Keratinocyte (primary cell): ENCODE results near the gene ITPK1.

Source experiments
- EZH2 ChIP-seq: IDR thresholded peaks from one replicate; pipeline ENCODE4 v1.6.1; 2012; ENCODE audit warnings: inconsistent platforms, mild to moderate bottlenecking, low read length, moderate library complexity
- TF ChIP-seq, protein P1 (sequence below), 3 experiments: IDR thresholded peaks in 1 of 3; conservative IDR thresholded peaks in 1 of 3; optimal IDR thresholded peaks in 1 of 3; 2 replicates in 2 of 3; 3 replicates in 1 of 3; pipeline versions ENCODE3 to v1.5.1; 2011; ENCODE audit warnings: low read length in 3 of 3, mild to moderate bottlenecking in 3 of 3, moderate library complexity in 2 of 3, control low read depth in 1 of 3, inconsistent platforms in 1 of 3; ENCODE audit not compliant: insufficient read depth in 2 of 3; ENCODE audit errors: extremely low read depth in 1 of 3

DNA sequence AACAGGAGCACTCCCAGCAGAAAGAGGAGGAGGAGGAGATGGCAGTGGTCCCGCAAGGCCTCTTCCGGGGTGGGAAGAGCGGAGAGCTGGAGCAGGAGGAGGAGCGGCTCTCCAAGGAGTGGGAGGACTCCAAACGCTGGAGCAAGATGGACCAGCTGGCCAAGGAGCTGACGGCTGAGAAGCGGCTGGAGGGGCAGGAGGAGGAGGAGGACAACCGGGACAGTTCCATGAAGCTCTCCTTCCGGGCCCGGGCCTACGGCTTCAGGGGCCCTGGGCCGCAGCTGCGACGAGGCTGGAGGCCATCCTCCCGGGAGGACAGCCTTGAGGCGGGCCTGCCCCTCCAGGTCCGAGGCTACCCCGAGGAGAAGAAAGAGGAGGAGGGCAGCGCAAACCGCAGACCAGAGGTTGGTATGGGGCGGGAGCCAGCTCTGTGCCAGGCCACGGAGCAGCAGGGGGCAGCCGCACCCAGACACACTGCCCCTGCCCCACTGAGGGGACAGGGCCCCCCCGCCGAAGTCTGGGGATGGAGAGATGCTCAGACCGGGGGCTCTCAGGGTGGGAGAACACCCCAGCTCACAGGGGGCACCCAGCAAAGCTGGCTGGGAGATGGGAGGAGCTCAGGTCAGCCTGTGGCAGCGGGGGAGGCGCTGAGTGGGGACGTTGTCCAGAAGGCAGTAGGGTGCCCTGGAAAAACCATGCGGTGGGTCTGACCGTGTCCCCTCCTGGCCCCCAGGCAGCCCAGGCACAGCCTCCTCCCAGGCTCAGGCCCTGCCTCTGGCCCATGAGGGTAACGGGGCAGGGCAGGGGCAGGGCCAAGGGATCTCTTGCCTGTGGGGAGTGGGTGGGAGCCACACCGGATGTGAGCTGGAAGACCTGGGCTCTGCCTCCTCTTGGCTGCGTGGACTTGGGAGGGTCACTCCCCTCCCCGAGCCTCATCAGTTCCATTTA lies 183.0 kb downstream of the ITPK1 start:
- TF ChIP-seq, protein P1, sequence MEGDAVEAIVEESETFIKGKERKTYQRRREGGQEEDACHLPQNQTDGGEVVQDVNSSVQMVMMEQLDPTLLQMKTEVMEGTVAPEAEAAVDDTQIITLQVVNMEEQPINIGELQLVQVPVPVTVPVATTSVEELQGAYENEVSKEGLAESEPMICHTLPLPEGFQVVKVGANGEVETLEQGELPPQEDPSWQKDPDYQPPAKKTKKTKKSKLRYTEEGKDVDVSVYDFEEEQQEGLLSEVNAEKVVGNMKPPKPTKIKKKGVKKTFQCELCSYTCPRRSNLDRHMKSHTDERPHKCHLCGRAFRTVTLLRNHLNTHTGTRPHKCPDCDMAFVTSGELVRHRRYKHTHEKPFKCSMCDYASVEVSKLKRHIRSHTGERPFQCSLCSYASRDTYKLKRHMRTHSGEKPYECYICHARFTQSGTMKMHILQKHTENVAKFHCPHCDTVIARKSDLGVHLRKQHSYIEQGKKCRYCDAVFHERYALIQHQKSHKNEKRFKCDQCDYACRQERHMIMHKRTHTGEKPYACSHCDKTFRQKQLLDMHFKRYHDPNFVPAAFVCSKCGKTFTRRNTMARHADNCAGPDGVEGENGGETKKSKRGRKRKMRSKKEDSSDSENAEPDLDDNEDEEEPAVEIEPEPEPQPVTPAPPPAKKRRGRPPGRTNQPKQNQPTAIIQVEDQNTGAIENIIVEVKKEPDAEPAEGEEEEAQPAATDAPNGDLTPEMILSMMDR (optimal IDR thresholded peaks at IDR 0.05 in 1 of 3, IDR thresholded peaks at IDR 0.05 in 1 of 3, conservative IDR thresholded peaks at IDR 0.05 in 1 of 3; ENCODE audit: extremely low read depth in 1 of 3, insufficient read depth in 2 of 3, low read length in 3 of 3): no peak
- no peak for TF ChIP-seq EZH2
